DND-41 (cell line): ENCODE data around the gene RBMS3.

Experiments used
- EZH2 ChIP-seq: IDR thresholded peaks from 3 replicates; pipeline ENCODE4 v1.6.1; 2012; ENCODE audit warnings: borderline replicate concordance, low read depth, mild to moderate bottlenecking, moderate library complexity, low read length, inconsistent platforms; ENCODE audit not compliant: severe bottlenecking
- TF ChIP-seq, protein P1 (sequence below): IDR thresholded peaks from 2 replicates; pipeline ENCODE4 v1.5.1; 2012; ENCODE audit warnings: borderline replicate concordance, low read length, moderate library complexity, mild to moderate bottlenecking; ENCODE audit not compliant: poor library complexity, severe bottlenecking; ENCODE audit errors: extremely low read depth

GRCh38 chr3:30002797-30003196, 721.9 kb downstream of the RBMS3 start:
- TF ChIP-seq, protein P1, sequence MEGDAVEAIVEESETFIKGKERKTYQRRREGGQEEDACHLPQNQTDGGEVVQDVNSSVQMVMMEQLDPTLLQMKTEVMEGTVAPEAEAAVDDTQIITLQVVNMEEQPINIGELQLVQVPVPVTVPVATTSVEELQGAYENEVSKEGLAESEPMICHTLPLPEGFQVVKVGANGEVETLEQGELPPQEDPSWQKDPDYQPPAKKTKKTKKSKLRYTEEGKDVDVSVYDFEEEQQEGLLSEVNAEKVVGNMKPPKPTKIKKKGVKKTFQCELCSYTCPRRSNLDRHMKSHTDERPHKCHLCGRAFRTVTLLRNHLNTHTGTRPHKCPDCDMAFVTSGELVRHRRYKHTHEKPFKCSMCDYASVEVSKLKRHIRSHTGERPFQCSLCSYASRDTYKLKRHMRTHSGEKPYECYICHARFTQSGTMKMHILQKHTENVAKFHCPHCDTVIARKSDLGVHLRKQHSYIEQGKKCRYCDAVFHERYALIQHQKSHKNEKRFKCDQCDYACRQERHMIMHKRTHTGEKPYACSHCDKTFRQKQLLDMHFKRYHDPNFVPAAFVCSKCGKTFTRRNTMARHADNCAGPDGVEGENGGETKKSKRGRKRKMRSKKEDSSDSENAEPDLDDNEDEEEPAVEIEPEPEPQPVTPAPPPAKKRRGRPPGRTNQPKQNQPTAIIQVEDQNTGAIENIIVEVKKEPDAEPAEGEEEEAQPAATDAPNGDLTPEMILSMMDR: no peak
- no peak for TF ChIP-seq EZH2
